Gastrocnemius medialis (tissue), 4 donors: ENCODE measurements around the gene HES5. TPM values are rescaled to one million over a fixed set of nuclear protein-coding genes. Genes with fewer than 3 reads are reported as not detected.

Experiments used
- ATAC-seq, 2 donors: fragments of 150-250 bp; one replicate each; pipeline ENCODE4 v1.9.1; 2016
- DNase-seq, 2 donors: peaks; one replicate each; pipeline ENCODE4 v3.0.0-alpha.2; 2019
- H3K27ac ChIP-seq, 4 donors: fragments of 200-600 bp; sonication (generic); 1 replicate in 1 of 4; 2 replicates in 3 of 4; pipeline ENCODE4 v1.5.1; 2016 to 2018; ENCODE audit warnings: mild to moderate bottlenecking in 2 of 4, moderate library complexity in 1 of 4
- H3K27me3 ChIP-seq, 3 donors: fragments of 200-600 bp; sonication (generic) in 2 of 3; 1 replicate in 1 of 3; 2 replicates in 2 of 3; pipeline versions ENCODE4 v1.5.1 to v1.6.0; 2016 to 2019; ENCODE audit warnings: mild to moderate bottlenecking in 1 of 3, moderate library complexity in 1 of 3
- H3K36me3 ChIP-seq, 2 donors: fragments of 200-600 bp; sonication (generic) in 1 of 2; one replicate each; pipeline ENCODE4 v1.5.1; 2017 to 2018
- H3K4me1 ChIP-seq, 2 donors: fragments of 200-600 bp; sonication (generic) in 1 of 2; one replicate each; pipeline ENCODE4 v1.5.1; 2016 to 2017; ENCODE audit warnings: mild to moderate bottlenecking in 2 of 2
- H3K4me3 ChIP-seq, 4 donors: fragments of 200-600 bp; sonication (generic) in 3 of 4; 1 replicate in 1 of 4; 2 replicates in 3 of 4; pipeline ENCODE4 v1.5.1; 2016 to 2019; ENCODE audit warnings: mild to moderate bottlenecking in 2 of 4
- H3K9me3 ChIP-seq, 3 donors: fragments of 200-600 bp; sonication (generic) in 2 of 3; 1 replicate in 1 of 3; 2 replicates in 2 of 3; pipeline ENCODE4 v1.5.1; 2016 to 2019
- POLR2A ChIP-seq, 2 donors: fragments of 450-650 bp; IDR thresholded peaks; one replicate each; pipeline ENCODE4 v1.6.1; 2017; ENCODE audit warnings: antibody characterized with exemption in 2 of 2, mild to moderate bottlenecking in 2 of 2, moderate library complexity in 2 of 2
- in situ Hi-C, 4 donors: fragments of 200-750 bp; cut with MboI; loops; one replicate each; pipeline versions ENCODE4 v1.15.0 to v1.8.0; 2017; ENCODE audit warnings: low sequenced_read_pairs in 4 of 4
- intact Hi-C: fragments of 100-400 bp; cut with DNase I; formaldehyde crosslinking; loops from one replicate; pipeline ENCODE4 v1.15.1; 2023; ENCODE audit warnings: low total_unique reads
- total RNA-seq, 4 donors: library from RNA; depleted of rRNA; stranded (reverse); fragments of >200 nt; gene quantifications; one replicate each; pipeline versions ENCODE4 v1.1.0 to v1.2.3, GENCODE V29; 2016
- TF ChIP-seq, protein P1 (sequence below), 5 experiments: fragments of 450-650 bp in 3 of 5; fragments of 200-600 bp in 2 of 5; sonication (generic) in 2 of 5; IDR thresholded peaks in 4 of 5; conservative IDR thresholded peaks in 1 of 5; 1 replicate in 4 of 5; 2 replicates in 1 of 5; pipeline ENCODE4 v1.5.1; 2016 to 2019; ENCODE audit warnings: antibody characterized with exemption in 5 of 5, mild to moderate bottlenecking in 3 of 5, moderate library complexity in 3 of 5

Gene HES5
- total RNA-seq, 4 donors from 2014 or later = 0.49 TPM; not detected in 3

DNA sequence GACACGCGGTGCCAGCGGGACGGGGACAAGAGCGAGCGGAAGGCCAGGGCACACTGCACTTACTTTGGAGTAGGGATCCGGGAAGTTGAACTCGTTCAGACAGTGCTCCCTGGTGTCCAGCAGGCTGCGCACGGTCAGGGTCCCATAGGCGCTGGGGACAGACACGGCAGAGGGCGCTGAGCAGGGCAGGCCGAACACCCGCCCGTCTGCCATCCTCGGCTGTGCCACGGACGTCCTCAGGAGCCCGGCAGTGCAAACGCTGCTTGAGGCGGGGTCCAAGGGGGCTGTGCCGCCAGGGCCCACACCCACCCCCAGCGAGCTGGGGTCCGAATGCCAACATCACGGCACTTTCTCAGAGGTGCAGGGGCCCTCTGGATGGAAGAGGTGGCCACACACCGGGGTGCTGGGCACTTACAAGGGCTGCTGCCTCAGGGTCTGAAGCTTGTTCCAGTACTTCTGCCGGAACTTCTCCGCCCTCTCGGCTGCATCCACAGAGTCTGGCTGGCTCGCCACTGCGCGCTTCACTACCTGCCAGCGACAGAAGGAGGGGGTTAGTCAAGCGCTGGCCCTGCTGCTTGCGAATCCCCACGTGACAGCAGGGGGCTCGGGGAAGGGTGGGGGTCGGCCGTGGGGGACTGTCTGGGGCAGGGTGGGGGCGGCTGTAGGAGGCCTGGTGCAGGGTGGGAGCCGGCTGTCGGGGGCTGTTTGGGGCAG, 16.0 kb downstream of the HES5 start:
- no peaks in the 10 kb centered on the region for H3K4me1 ChIP-seq
- no peak overlapping the region for H3K27ac ChIP-seq
- in situ Hi-C loops = no loop called here
- peaks cover 0 to 99% of the 10 kb centered on the region in 2 donors for H3K36me3 ChIP-seq
- no peak overlapping the region for H3K4me3 ChIP-seq
- DNase-seq = no peak
- ATAC-seq = no peak
- TF ChIP-seq, protein P1, sequence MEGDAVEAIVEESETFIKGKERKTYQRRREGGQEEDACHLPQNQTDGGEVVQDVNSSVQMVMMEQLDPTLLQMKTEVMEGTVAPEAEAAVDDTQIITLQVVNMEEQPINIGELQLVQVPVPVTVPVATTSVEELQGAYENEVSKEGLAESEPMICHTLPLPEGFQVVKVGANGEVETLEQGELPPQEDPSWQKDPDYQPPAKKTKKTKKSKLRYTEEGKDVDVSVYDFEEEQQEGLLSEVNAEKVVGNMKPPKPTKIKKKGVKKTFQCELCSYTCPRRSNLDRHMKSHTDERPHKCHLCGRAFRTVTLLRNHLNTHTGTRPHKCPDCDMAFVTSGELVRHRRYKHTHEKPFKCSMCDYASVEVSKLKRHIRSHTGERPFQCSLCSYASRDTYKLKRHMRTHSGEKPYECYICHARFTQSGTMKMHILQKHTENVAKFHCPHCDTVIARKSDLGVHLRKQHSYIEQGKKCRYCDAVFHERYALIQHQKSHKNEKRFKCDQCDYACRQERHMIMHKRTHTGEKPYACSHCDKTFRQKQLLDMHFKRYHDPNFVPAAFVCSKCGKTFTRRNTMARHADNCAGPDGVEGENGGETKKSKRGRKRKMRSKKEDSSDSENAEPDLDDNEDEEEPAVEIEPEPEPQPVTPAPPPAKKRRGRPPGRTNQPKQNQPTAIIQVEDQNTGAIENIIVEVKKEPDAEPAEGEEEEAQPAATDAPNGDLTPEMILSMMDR (IDR thresholded peaks at IDR 0.05 in 4 of 5, conservative IDR thresholded peaks at IDR 0.05 in 1 of 5) = no peak
- no peak for TF ChIP-seq POLR2A (IDR thresholded peaks at IDR 0.05)
- no peaks in the 10 kb centered on the region for H3K27me3 ChIP-seq
- no peaks in the 10 kb centered on the region for H3K9me3 ChIP-seq
- intact Hi-C loops = no loop called here

GRCh38 chr1:2512862-2513421, 17.1 kb downstream of the HES5 start:
- ATAC-seq (no peak), DNase-seq (no peak)

DNA sequence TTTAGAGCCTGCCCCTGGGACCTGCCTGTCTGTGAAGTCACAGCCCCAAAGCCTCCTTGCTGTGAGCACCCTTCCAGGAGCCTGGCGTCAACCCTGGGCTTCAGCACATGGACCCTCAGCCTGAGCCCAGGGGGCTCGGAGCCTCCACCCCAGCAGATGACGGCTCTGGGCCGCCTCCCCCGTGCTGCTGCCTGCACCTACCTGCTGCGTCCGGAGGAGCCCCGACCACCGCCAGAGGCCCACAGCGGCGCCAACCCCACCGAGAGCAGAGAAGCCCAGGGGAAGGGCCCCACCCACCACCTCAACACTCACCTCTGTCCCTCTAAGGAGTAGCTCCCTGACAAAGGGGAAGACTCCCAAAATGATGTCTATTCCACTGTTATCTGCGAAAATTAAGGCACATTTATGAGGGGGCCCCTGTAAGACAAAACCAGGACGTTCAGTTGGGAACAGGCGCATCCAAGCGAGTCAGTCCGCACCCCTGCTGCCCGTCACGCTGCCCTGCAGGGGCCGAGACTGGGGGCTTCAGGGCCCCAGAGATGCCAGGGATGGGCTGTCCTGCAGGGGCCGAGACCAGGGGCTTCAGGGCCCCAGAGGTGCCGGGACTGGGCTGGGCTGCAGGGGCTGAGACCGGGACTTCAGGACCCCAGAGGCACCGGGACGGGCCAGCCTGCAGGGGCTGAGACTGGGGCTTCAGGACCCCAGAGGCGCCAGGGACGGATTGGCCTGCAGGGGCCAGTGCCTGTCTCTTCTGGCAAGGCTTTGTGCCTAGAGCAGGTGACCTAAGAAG, 19.5 kb downstream of the HES5 start:
- intact Hi-C loops = no loop called here
- ATAC-seq (no peak), DNase-seq (no peak)
- H3K27ac ChIP-seq = no peak overlapping the region
- H3K36me3 ChIP-seq = peaks cover 0 to 79% of the 10 kb centered on the region in 2 donors
- TF ChIP-seq, protein P1 (IDR thresholded peaks at IDR 0.05 in 4 of 5, conservative IDR thresholded peaks at IDR 0.05 in 1 of 5) = no peak
- no peak for TF ChIP-seq POLR2A (IDR thresholded peaks at IDR 0.05)
- no peaks in the 10 kb centered on the region for H3K9me3 ChIP-seq
- no peaks in the 10 kb centered on the region for H3K27me3 ChIP-seq
- in situ Hi-C loops = no loop called here
- H3K4me1 ChIP-seq = no peaks in the 10 kb centered on the region
- no peak overlapping the region for H3K4me3 ChIP-seq

More at GRCh38 chr1:2512862-2513421, 17.1 kb downstream of the HES5 start:
- intact Hi-C loops = no loop called here
- in situ Hi-C loops = no loop called here
- no peaks in the 10 kb centered on the region for H3K9me3 ChIP-seq
- H3K36me3 ChIP-seq = peaks cover 0 to 99% of the 10 kb centered on the region in 2 donors
- H3K4me3 ChIP-seq = no peak overlapping the region
- H3K4me1 ChIP-seq = no peaks in the 10 kb centered on the region
- no peak for TF ChIP-seq POLR2A (IDR thresholded peaks at IDR 0.05)
- TF ChIP-seq, protein P1 (IDR thresholded peaks at IDR 0.05 in 4 of 5, conservative IDR thresholded peaks at IDR 0.05 in 1 of 5) = no peak
- H3K27ac ChIP-seq = no peak overlapping the region
- H3K27me3 ChIP-seq = no peaks in the 10 kb centered on the region

DNA sequence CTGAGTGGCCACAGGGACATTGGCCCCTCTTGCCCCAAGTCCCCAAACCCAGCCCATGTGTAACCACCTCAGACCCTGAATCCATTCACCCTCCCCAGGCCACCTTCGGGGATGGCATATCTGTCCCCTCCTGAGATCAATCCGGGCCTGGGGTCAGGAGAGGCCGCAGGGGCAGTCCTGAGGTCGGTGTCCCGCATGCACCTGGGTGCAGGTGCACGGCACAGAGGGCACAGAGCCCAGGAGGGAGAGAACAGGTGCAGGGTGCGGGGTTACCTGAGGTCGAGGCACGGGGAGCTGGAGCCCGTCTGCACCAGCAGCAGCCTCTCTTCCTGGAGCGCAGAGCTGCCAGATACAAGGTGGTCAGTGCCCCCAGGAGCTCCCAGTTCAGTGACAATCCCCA, 20.5 kb downstream of the HES5 start:
- in situ Hi-C loops = no loop called here

More for the DNA sequence above, 20.5 kb downstream of the HES5 start:
- H3K4me1 ChIP-seq = peaks cover 2 to 4% of the 10 kb centered on the region in 2 donors
- DNase-seq (no peak), ATAC-seq (no peak)
- no peak overlapping the region for H3K4me3 ChIP-seq
- H3K9me3 ChIP-seq = no peaks in the 10 kb centered on the region
- H3K36me3 ChIP-seq = peaks cover 0 to 69% of the 10 kb centered on the region in 2 donors
- no peak overlapping the region for H3K27ac ChIP-seq
- intact Hi-C loops = no loop called here
- no peak for TF ChIP-seq POLR2A (IDR thresholded peaks at IDR 0.05)
- TF ChIP-seq, protein P1 (IDR thresholded peaks at IDR 0.05 in 4 of 5, conservative IDR thresholded peaks at IDR 0.05 in 1 of 5) = no peak
- H3K27me3 ChIP-seq = peaks cover 3 to 4% (median 3%) of the 10 kb centered on the region in 3 donors
